Testis (tissue), 3 donors: ENCODE measurements around the gene IBSP. TPM values are rescaled to one million over a fixed set of nuclear protein-coding genes. Genes with fewer than 3 reads are reported as not detected.

Experiments used
- DNase-seq: peaks from one replicate; pipeline ENCODE4 v3.0.0-alpha.2; 2019
- H3K27ac ChIP-seq, 2 donors: fragments of 200-600 bp; sonication (generic); one replicate each; pipeline ENCODE4 v1.5.1; 2019
- H3K27me3 ChIP-seq: fragments of 200-600 bp; sonication (generic); one replicate; pipeline ENCODE4 v1.5.1; 2019
- H3K36me3 ChIP-seq: fragments of 200-600 bp; sonication (generic); one replicate; pipeline ENCODE4 v1.5.1; 2017; ENCODE audit warnings: low read depth; ENCODE audit errors: missing control alignments
- H3K4me1 ChIP-seq: fragments of 200-600 bp; sonication (generic); one replicate; pipeline ENCODE4 v1.5.1; 2019
- H3K4me3 ChIP-seq, 2 donors: fragments of 200-600 bp; sonication (generic); one replicate each; pipeline ENCODE4 v1.5.1; 2017 to 2019
- H3K9me3 ChIP-seq: fragments of 200-600 bp; sonication (generic); one replicate; pipeline ENCODE4 v1.5.1; 2017
- POLR2A ChIP-seq: fragments of 450-650 bp; IDR thresholded peaks from one replicate; pipeline ENCODE4 v1.6.1; 2017; ENCODE audit warnings: antibody characterized with exemption, mild to moderate bottlenecking, moderate library complexity
- WGBS, 2 donors: methylation state at CpG; one replicate each; pipeline ENCODE4 v1.1.5; 2018; 5-methylcytosine and 5-hydroxymethylcytosine counted together
- intact Hi-C: fragments of 100-400 bp; cut with DNase I; formaldehyde crosslinking; loops from one replicate; pipeline ENCODE4 v1.15.1; 2023; ENCODE audit warnings: low total_unique reads
- polyA plus RNA-seq: library from polyadenylated mRNA; stranded (reverse); fragments of 350-450 nt; fragmentation: Illumina TruSeq; extraction: RNeasy Lipid Tissue Mini Kit (QIAGEN cat#74804); gene quantifications from one replicate; pipeline ENCODE4 v1.2.3, GENCODE V29; 2014; ENCODE audit warnings: low read depth, low replicate concordance; ENCODE audit not compliant: insufficient read depth
- total RNA-seq, 2 donors: library from RNA; depleted of rRNA; stranded (reverse); fragments of >200 nt; gene quantifications; one replicate each; pipeline ENCODE4 v1.2.3, GENCODE V29; 2016
- TF ChIP-seq, protein P1 (sequence below), 3 experiments: fragments of 450-650 bp in 2 of 3; fragments of 200-600 bp in 1 of 3; sonication (generic) in 1 of 3; IDR thresholded peaks; one replicate each; pipeline ENCODE4 v1.5.1; 2016 to 2019; ENCODE audit warnings: antibody characterized with exemption in 3 of 3, mild to moderate bottlenecking in 2 of 3, moderate library complexity in 1 of 3

IBSP gene
- total and polyA plus RNA-seq, 3 donors from 2014 or later: not detected

DNA sequence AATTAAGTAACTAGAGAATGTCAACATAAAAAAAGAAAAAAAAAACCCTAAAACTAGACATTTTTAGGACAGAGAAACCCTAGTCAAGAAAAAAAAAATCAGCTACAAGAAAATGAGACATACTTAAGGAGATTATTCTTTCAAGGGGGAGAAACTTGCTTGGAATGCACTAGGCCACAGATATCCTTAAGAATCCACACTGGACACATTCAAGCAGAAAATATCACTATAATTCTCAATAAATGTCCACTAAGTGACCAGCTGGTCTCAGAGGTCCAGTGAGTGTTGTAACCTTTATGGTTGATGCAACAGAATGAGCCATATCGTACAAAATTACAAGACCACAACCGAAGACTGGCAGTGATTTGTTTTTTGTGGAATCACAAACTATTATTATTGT is 15.6 kb upstream of the IBSP start:
- Histone ChIP-seq H3K4me1 (no peaks in the 10 kb centered on the region), H3K36me3 (no peaks in the 10 kb centered on the region), H3K27ac (no peak overlapping the region), H3K27me3 (no peaks in the 10 kb centered on the region), H3K4me3 (no peak overlapping the region), H3K9me3 (no peaks in the 10 kb centered on the region)
- TF ChIP-seq POLR2A: no peak
- TF ChIP-seq, protein P1, sequence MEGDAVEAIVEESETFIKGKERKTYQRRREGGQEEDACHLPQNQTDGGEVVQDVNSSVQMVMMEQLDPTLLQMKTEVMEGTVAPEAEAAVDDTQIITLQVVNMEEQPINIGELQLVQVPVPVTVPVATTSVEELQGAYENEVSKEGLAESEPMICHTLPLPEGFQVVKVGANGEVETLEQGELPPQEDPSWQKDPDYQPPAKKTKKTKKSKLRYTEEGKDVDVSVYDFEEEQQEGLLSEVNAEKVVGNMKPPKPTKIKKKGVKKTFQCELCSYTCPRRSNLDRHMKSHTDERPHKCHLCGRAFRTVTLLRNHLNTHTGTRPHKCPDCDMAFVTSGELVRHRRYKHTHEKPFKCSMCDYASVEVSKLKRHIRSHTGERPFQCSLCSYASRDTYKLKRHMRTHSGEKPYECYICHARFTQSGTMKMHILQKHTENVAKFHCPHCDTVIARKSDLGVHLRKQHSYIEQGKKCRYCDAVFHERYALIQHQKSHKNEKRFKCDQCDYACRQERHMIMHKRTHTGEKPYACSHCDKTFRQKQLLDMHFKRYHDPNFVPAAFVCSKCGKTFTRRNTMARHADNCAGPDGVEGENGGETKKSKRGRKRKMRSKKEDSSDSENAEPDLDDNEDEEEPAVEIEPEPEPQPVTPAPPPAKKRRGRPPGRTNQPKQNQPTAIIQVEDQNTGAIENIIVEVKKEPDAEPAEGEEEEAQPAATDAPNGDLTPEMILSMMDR (IDR thresholded peaks at IDR 0.05): no peak
- WGBS, 2 donors: 88 to 91% methylated on average over 2 of the region's 2 CpGs
- DNase-seq: no peak
- intact Hi-C loops: no loop called here

DNA sequence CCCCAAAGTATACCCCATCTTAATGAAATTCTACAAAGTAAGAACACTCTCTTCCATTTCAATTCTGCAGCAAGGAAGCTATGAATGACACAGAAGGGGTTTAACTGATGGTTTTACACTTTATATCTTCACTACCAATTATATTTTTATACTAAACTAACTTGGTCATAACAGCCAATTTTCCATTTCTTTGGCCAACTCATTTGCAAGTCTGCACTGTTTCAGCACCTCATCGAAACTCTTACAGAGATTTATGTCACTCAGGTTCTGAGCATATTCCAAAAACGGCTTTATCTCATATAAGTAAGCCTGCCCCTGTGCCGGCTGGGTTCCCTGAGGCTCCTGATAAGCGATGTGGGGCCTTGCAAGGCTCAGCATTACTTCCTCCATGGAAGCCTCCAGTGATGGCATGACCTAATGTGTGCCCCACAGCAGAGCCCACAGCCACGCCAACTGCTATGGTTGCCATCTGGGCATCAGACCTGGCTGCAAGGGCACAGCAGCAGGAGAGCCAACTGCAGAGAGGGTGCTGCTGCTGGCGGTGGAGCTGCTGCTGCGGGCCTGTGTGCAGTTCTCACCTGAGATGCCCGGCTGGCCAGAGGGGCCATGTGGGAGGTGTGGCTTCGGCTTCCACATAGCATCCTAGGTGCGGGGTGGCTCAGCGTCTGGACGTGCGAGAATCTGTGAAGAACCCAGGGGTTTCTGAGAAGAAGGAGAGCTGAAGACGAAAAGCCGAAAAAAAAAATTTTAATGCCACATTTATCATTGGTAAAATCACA is 13.4 kb upstream of the IBSP start:
- no peaks in the 10 kb centered on the region for H3K4me1 ChIP-seq
- no peaks in the 10 kb centered on the region for H3K27me3 ChIP-seq
- H3K4me3 ChIP-seq: no peak overlapping the region
- no peak overlapping the region for H3K27ac ChIP-seq
- TF ChIP-seq POLR2A: no peak
- no peak for DNase-seq
- no peaks in the 10 kb centered on the region for H3K9me3 ChIP-seq
- intact Hi-C loops: no loop called here
- H3K36me3 ChIP-seq: no peaks in the 10 kb centered on the region
- 69 to 73% methylated on average over 14 to 15 of the region's 15 CpGs for WGBS, 2 donors

DNA sequence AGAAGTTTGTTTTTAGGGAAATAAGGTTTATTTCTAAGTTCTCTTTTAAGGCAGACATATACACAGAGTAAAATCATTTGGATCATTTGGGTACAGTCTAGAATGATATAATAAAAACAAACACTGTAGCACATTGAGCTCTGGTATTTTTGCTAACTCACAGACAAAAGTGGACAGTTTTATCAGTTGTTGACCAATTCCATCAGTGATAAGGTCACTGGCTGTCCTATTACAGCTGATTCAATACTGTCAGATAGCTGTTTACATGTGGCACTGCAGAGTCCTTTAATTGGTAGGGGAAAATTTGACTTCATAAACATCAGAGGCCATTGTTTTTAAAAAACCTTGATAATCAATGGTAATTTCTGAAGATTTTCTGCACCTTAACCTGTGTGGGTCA is 3.5 kb downstream of the IBSP start:
- no peaks in the 10 kb centered on the region for H3K27me3 ChIP-seq
- no peaks in the 10 kb centered on the region for H3K9me3 ChIP-seq
- no peak overlapping the region for H3K4me3 ChIP-seq
- intact Hi-C loops: no loop called here
- no peaks in the 10 kb centered on the region for H3K4me1 ChIP-seq
- no peak overlapping the region for H3K27ac ChIP-seq
- no peak for TF ChIP-seq POLR2A
- TF ChIP-seq, protein P1 (IDR thresholded peaks at IDR 0.05): no peak
- DNase-seq: no peak
- H3K36me3 ChIP-seq: no peaks in the 10 kb centered on the region

DNA sequence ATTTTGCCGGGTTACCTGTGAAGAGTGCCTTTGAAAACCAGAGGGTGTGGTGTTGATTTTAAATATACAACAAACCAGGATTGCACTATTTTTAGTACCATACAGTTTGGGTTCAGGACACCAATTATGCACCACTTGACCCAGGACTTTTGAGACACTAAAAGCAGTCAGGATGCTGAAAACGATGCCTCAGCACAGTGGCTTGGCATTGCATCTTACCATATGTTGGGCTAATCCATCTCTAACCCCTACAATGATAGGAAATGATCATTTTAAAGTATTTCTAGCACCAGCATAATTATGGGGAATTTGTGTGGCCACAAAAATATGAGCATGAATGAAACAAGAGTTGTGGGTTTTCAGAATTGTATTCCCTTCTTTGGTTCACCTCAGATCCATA is 4.1 kb downstream of the IBSP start:
- H3K4me1 ChIP-seq: no peaks in the 10 kb centered on the region
- intact Hi-C loops: no loop called here
- H3K27me3 ChIP-seq: no peaks in the 10 kb centered on the region
- DNase-seq: no peak
- no peak for TF ChIP-seq POLR2A
- TF ChIP-seq, protein P1 (IDR thresholded peaks at IDR 0.05): no peak
- no peak overlapping the region for H3K27ac ChIP-seq
- 79 to 88% methylated on average over 2 of the region's 2 CpGs for WGBS, 2 donors
- H3K9me3 ChIP-seq: no peaks in the 10 kb centered on the region
- no peaks in the 10 kb centered on the region for H3K36me3 ChIP-seq
- H3K4me3 ChIP-seq: no peak overlapping the region

DNA sequence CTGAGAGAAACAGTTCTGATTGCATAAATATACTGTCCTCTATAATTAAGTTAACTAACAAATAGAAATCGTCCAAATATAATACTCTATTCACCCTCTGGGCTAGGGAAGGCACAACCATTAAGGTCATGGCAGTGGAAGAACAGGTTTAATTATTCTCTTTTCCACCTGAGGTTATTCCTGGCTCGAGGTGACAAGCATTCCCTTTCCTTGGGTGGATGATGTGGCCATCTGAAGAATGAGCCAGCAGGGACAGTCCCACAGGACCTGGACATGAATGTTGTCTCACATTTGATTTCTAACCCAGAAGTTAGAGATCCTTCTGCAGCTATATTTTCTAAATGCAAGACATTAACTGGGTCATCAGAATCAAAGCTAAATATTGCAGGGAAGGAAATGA is 5.5 kb downstream of the IBSP start:
- Histone ChIP-seq H3K4me3 (no peak overlapping the region), H3K9me3 (no peaks in the 10 kb centered on the region), H3K27ac (no peak overlapping the region), H3K4me1 (no peaks in the 10 kb centered on the region), H3K27me3 (no peaks in the 10 kb centered on the region), H3K36me3 (no peaks in the 10 kb centered on the region)
- no peak for TF ChIP-seq POLR2A
- TF ChIP-seq, protein P1 (IDR thresholded peaks at IDR 0.05): no peak
- 81 to 83% methylated on average over 2 of the region's 2 CpGs for WGBS, 2 donors
- no peak for DNase-seq
- intact Hi-C loops: no loop called here
